Chondrocyte (in vitro differentiated cells): ENCODE data around the gene MBD6. TPM values are rescaled to one million over a fixed set of nuclear protein-coding genes. Genes with fewer than 3 reads are reported as not detected.
"Not testable (repeated sequence)": the region's sequence is repeated elsewhere in the genome, so short reads cannot be mapped to it uniquely, and the experiment has no call there.

Source experiments
- DNase-seq: peaks from one replicate; pipeline ENCODE4 v3.0.0; 2021; ENCODE audit warnings: mixed read lengths, low spot score
- H3K27ac Mint-ChIP-seq: one replicate; pipeline ENCODE4 v1.8.0; 2021; ENCODE audit warnings: mild to moderate bottlenecking, moderate library complexity, mixed read lengths; ENCODE audit not compliant: unreplicated experiment
- H3K27me3 Mint-ChIP-seq: 2 replicates; pipeline ENCODE4 v1.8.0; 2021; ENCODE audit warnings: low read depth, mixed read lengths
- H3K36me3 Mint-ChIP-seq: 2 replicates; pipeline ENCODE4 v1.8.0; 2021; ENCODE audit warnings: low read depth, mixed read lengths
- H3K4me1 Mint-ChIP-seq: 2 replicates; pipeline ENCODE4 v1.8.0; 2021; ENCODE audit warnings: low read depth, mild to moderate bottlenecking, mixed read lengths
- H3K4me3 Mint-ChIP-seq: one replicate; pipeline ENCODE4 v1.8.0; 2021; ENCODE audit warnings: mild to moderate bottlenecking, moderate library complexity, mixed read lengths; ENCODE audit not compliant: unreplicated experiment
- H3K9me3 Mint-ChIP-seq: 2 replicates; pipeline ENCODE4 v1.8.0; 2021; ENCODE audit warnings: low read depth, mixed read lengths
- total RNA-seq: library from RNA; stranded (reverse); gene quantifications from 3 replicates; pipeline ENCODE4 v1.2.1, GENCODE V29; 2021
- TF ChIP-seq, protein P1 (sequence below): fragments of 200-600 bp; sonication (generic); IDR thresholded peaks from 2 replicates; pipeline ENCODE4 v1.5.0; 2021; ENCODE audit warnings: antibody characterized with exemption, mild to moderate bottlenecking, moderate library complexity

The MBD6 gene
- total RNA-seq, 1 donor from 2014 or later: 86.5 TPM

DNA sequence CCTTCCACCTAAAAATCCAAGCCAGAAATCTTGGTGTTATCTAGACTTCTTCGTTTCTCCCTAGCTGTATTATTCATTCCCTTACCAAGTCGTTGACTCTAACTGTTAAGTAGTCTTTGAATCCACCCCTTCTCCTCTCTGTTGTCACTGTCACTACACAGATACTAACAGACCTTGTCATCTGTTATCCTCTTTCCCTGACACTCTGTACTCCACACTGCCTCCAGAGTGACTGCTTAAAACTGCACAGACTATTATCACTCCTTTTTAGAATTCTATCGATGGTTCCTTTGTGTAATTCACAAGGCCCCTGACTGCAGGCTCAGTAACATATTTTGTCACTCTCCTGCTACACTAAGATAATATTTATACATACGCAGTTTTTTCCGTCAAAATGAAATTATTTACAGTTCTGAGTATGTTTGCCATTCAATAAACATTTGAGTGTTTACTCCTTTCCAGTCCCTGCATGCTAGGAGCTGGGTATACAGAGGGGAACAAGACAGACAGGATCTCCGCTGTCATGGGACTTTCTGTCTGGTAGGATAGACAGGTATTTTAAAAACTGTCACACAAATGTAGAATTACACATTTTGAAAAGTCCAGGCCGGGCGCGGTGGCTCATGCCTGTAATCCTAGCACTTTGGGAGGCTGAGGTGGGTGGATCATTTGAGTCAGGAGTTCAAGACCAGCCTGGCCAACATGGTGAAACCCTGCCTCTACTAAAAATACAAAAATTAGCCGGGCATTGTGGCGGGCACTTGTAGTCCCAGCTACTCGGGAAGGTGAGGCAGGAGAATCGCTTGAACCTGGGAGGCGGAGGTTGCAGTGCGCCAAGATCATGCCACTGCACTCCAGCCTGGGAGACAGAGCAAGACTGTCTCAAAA, 31.0 kb upstream of the MBD6 start:
- H3K27me3 Mint-ChIP-seq: no peaks in the 10 kb centered on the region
- TF ChIP-seq, protein P1, sequence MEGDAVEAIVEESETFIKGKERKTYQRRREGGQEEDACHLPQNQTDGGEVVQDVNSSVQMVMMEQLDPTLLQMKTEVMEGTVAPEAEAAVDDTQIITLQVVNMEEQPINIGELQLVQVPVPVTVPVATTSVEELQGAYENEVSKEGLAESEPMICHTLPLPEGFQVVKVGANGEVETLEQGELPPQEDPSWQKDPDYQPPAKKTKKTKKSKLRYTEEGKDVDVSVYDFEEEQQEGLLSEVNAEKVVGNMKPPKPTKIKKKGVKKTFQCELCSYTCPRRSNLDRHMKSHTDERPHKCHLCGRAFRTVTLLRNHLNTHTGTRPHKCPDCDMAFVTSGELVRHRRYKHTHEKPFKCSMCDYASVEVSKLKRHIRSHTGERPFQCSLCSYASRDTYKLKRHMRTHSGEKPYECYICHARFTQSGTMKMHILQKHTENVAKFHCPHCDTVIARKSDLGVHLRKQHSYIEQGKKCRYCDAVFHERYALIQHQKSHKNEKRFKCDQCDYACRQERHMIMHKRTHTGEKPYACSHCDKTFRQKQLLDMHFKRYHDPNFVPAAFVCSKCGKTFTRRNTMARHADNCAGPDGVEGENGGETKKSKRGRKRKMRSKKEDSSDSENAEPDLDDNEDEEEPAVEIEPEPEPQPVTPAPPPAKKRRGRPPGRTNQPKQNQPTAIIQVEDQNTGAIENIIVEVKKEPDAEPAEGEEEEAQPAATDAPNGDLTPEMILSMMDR: peak; percentile 45
- peak overlapping the region; percentile 74 for H3K27ac Mint-ChIP-seq
- no peak overlapping the region for H3K4me3 Mint-ChIP-seq
- peaks cover 35% of the 10 kb centered on the region for H3K36me3 Mint-ChIP-seq
- H3K4me1 Mint-ChIP-seq: peaks cover 35% of the 10 kb centered on the region
- no peaks in the 10 kb centered on the region for H3K9me3 Mint-ChIP-seq
- DNase-seq: peak; percentile 25

DNA sequence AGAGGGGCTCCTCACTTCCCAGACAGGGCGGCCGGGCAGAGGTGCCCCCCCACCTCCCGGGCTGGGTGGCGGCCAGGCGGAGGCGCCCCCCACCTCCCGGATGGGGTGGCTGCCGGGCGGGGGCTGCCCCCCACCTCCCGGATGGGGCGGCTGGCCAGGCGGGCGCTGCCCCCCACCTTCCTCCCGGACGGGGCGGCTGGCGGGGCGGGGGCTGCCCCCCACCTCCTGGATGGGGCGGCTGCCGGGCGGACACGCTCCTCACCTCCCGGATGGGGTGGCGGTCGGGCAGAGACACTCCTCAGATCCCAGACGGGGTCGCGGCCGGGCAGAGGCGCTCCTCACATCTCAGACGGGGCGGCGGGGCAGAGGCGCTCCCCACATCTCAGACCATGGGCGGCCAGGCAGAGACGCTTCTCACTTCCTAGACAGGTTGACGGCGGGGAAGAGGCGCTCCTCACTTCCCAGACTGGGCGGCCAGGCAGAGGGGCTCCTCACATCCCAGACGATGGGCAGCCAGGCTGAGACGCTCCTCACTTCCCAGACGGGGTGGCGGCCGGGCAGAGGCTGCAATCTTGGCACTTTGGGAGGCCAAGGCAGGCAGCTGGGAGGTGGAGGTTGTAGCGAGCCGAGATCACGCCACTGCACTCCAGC, 27.4 kb upstream of the MBD6 start:
- not testable (repeated sequence) for H3K4me3 Mint-ChIP-seq, H3K27ac Mint-ChIP-seq, H3K27me3 Mint-ChIP-seq, H3K9me3 Mint-ChIP-seq
- Mint-ChIP-seq H3K4me1 (peaks cover 20% of the 10 kb centered on the region), H3K36me3 (peaks cover 46% of the 10 kb centered on the region)
- peak; percentile 77 for DNase-seq

- H3K27ac Mint-ChIP-seq: peak overlapping the region; percentile 75
- no peak overlapping the region for H3K4me3 Mint-ChIP-seq
- H3K27me3 Mint-ChIP-seq: no peaks in the 10 kb centered on the region
- DNase-seq: no peak
- peaks cover 47% of the 10 kb centered on the region for H3K36me3 Mint-ChIP-seq
- no peaks in the 10 kb centered on the region for H3K9me3 Mint-ChIP-seq
- TF ChIP-seq, protein P1: no peak
- H3K4me1 Mint-ChIP-seq: peaks cover 14% of the 10 kb centered on the region
Measured at GRCh38 chr12:57496822-57497221, 25.8 kb upstream of the MBD6 start.

- Mint-ChIP-seq H3K4me3 (no peak overlapping the region), H3K27ac (peak overlapping the region; percentile 75), H3K36me3 (peaks cover 47% of the 10 kb centered on the region), H3K27me3 (no peaks in the 10 kb centered on the region), H3K9me3 (no peaks in the 10 kb centered on the region), H3K4me1 (peaks cover 14% of the 10 kb centered on the region)
- TF ChIP-seq, protein P1: no peak
- DNase-seq: peak; percentile 15
Measured at GRCh38 chr12:57497223-57498131, 25.1 kb upstream of the MBD6 start.

DNA sequence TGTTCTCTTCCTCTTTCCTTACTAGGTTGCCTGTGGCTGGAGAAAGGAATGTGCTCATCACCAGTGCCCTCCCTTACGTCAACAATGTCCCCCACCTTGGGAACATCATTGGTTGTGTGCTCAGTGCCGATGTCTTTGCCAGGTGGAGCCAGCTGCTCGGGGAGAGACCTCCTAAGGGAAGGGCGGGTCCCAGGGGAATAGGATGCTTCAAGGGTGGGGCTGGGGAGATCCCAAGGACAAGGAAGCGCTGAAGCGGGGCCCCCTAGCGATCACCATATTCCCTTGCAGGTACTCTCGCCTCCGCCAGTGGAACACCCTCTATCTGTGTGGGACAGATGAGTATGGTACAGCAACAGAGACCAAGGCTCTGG, 24.5 kb upstream of the MBD6 start:
- peaks cover 9% of the 10 kb centered on the region for H3K4me1 Mint-ChIP-seq
- DNase-seq: peak; percentile 59
- no peak overlapping the region for H3K4me3 Mint-ChIP-seq
- H3K27me3 Mint-ChIP-seq: no peaks in the 10 kb centered on the region
- no peaks in the 10 kb centered on the region for H3K9me3 Mint-ChIP-seq
- peaks cover 46% of the 10 kb centered on the region for H3K36me3 Mint-ChIP-seq
- H3K27ac Mint-ChIP-seq: peak overlapping the region; percentile 75
- TF ChIP-seq, protein P1: no peak
